Smooth muscle cell (in vitro differentiated cells): ENCODE data around the gene LMAN2. TPM values are rescaled to one million over a fixed set of nuclear protein-coding genes. Genes with fewer than 3 reads are reported as not detected.
"Not testable (repeated sequence)": the region's sequence is repeated elsewhere in the genome, so short reads cannot be mapped to it uniquely, and the experiment has no call there.

Source experiments
- DNase-seq: peaks from one replicate; lab custom pipeline; 2025; ENCODE audit not compliant: unreplicated experiment; lab: John Stamatoyannopoulos, UW
- H2AFZ ChIP-seq: fragments of 200-600 bp; sonication (generic); 2 replicates; pipeline ENCODE4 v1.6.0; 2016; ENCODE audit warnings: antibody characterized with exemption, low read depth, mild to moderate bottlenecking
- H3F3A ChIP-seq: fragments of 200-600 bp; sonication (generic); 2 replicates; pipeline ENCODE4 v1.6.0; 2017; ENCODE audit warnings: antibody characterized with exemption, low read depth
- H3K27ac ChIP-seq: fragments of 200-600 bp; sonication (generic); 2 replicates; pipeline ENCODE4 v1.5.1; 2016; ENCODE audit warnings: low read depth, mild to moderate bottlenecking
- H3K27me3 ChIP-seq: fragments of 200-600 bp; sonication (generic); 2 replicates; pipeline ENCODE4 v1.6.1; 2016; ENCODE audit warnings: low read depth, mild to moderate bottlenecking
- H3K36me3 ChIP-seq: fragments of 200-600 bp; sonication (generic); 2 replicates; pipeline ENCODE4 v1.5.1; 2016; ENCODE audit warnings: low read depth
- H3K4me1 ChIP-seq: fragments of 200-600 bp; sonication (generic); 2 replicates; pipeline ENCODE4 v1.5.1; 2016; ENCODE audit warnings: low read depth
- H3K4me2 ChIP-seq: fragments of 200-600 bp; sonication (generic); 2 replicates; pipeline ENCODE4 v1.6.0; 2016; ENCODE audit warnings: mild to moderate bottlenecking
- H3K4me3 ChIP-seq: fragments of 200-600 bp; sonication (generic); 2 replicates; pipeline ENCODE4 v1.5.1; 2016; ENCODE audit warnings: mild to moderate bottlenecking
- H3K79me2 ChIP-seq: fragments of 200-600 bp; sonication (generic); 2 replicates; pipeline ENCODE4 v1.6.0; 2016; ENCODE audit warnings: low read depth, mild to moderate bottlenecking
- H3K9ac ChIP-seq: fragments of 200-600 bp; sonication (generic); 2 replicates; pipeline ENCODE4 v1.6.0; 2016; ENCODE audit warnings: low read depth
- H3K9me3 ChIP-seq: fragments of 200-600 bp; sonication (generic); replicated peaks from 2 replicates; pipeline ENCODE4 v1.5.1; 2016; ENCODE audit warnings: low read depth
- H4K20me1 ChIP-seq: fragments of 200-600 bp; sonication (generic); 2 replicates; pipeline ENCODE4 v1.6.0; 2016; ENCODE audit warnings: low read depth
- CTCF ChIP-seq: fragments of 200-600 bp; sonication (generic); IDR thresholded peaks from 2 replicates; pipeline ENCODE4 v1.5.1; 2017; ENCODE audit warnings: borderline replicate concordance, mild to moderate bottlenecking, antibody characterized with exemption; ENCODE audit not compliant: insufficient read depth, poor library complexity, severe bottlenecking
- WGBS: methylation state at CpG from one replicate; pipeline ENCODE4 v1.1.7; 2016; ENCODE audit warnings: low lambda C conversion rate; 5-methylcytosine and 5-hydroxymethylcytosine counted together
- polyA plus RNA-seq: library from polyadenylated mRNA; unstranded; fragments of >200 nt; fragmentation: Nextera tagmentation; extraction: Ambion mirVana; gene quantifications from 2 replicates; pipeline ENCODE4 v1.2.1, GENCODE V29; 2016
- total RNA-seq: library from RNA; depleted of rRNA; stranded (reverse); fragments of >200 nt; gene quantifications from 2 replicates; pipeline ENCODE4 v1.2.3, GENCODE V29; 2014

The LMAN2 gene
- total and polyA plus RNA-seq, 2 experiments from 2014 or later, result 241 to 253 TPM

GRCh38 chr5:177307544-177308363 lies 43.7 kb downstream of the LMAN2 start:
- no peak overlapping the region for H3K4me3 ChIP-seq
- H2AFZ ChIP-seq, result no peak overlapping the region
- DNase-seq, result no peak
- no peaks in the 10 kb centered on the region for H3K9me3 ChIP-seq
- no peak for TF ChIP-seq CTCF
- H3F3A ChIP-seq, result no peaks in the 10 kb centered on the region
- peaks cover 10% of the 10 kb centered on the region for H3K4me1 ChIP-seq
- WGBS, result 97% methylated on average over 43 of the region's 43 CpGs
- no peaks in the 10 kb centered on the region for H3K27me3 ChIP-seq
- peaks cover 29% of the 10 kb centered on the region for H3K79me2 ChIP-seq
- H4K20me1 ChIP-seq, result peaks cover 43% of the 10 kb centered on the region
- H3K36me3 ChIP-seq, result no peaks in the 10 kb centered on the region
- H3K9ac ChIP-seq, result no peak overlapping the region
- no peak overlapping the region for H3K27ac ChIP-seq
- no peak overlapping the region for H3K4me2 ChIP-seq

GRCh38 chr5:177306674-177307543 lies 44.6 kb downstream of the LMAN2 start:
- Histone ChIP-seq H3K9me3 (no peaks in the 10 kb centered on the region), H3K4me3 (no peak overlapping the region), H3K4me2 (no peak overlapping the region), H2AFZ (no peak overlapping the region), H4K20me1 (peaks cover 37% of the 10 kb centered on the region), H3K79me2 (peaks cover 30% of the 10 kb centered on the region), H3K27ac (no peak overlapping the region), H3K4me1 (peaks cover 12% of the 10 kb centered on the region), H3F3A (no peaks in the 10 kb centered on the region), H3K27me3 (no peaks in the 10 kb centered on the region), H3K36me3 (no peaks in the 10 kb centered on the region), H3K9ac (no peak overlapping the region)
- 91% methylated on average over 15 of the region's 15 CpGs for WGBS
- TF ChIP-seq CTCF, result no peak
- no peak for DNase-seq

GRCh38 chr5:177306103-177306640 lies 45.3 kb downstream of the LMAN2 start:
- DNase-seq, H3K27me3 ChIP-seq, H3F3A ChIP-seq, H2AFZ ChIP-seq, H3K4me2 ChIP-seq, H3K27ac ChIP-seq, H3K9ac ChIP-seq, H3K9me3 ChIP-seq, H3K4me3 ChIP-seq, H3K36me3 ChIP-seq: not testable (repeated sequence)
- peaks cover 30% of the 10 kb centered on the region for H3K79me2 ChIP-seq
- peaks cover 12% of the 10 kb centered on the region for H3K4me1 ChIP-seq
- WGBS, result 95% methylated on average over 11 of the region's 11 CpGs
- peaks cover 29% of the 10 kb centered on the region for H4K20me1 ChIP-seq
